ENCODE measurements around the gene ZNF648. TPM values are rescaled to one million over a fixed set of nuclear protein-coding genes. Genes with fewer than 3 reads are reported as not detected.
"Not testable (repeated sequence)": the region's sequence is repeated elsewhere in the genome, so short reads cannot be mapped to it uniquely, and the experiment has no call there.

ZNF648 gene, protein sequence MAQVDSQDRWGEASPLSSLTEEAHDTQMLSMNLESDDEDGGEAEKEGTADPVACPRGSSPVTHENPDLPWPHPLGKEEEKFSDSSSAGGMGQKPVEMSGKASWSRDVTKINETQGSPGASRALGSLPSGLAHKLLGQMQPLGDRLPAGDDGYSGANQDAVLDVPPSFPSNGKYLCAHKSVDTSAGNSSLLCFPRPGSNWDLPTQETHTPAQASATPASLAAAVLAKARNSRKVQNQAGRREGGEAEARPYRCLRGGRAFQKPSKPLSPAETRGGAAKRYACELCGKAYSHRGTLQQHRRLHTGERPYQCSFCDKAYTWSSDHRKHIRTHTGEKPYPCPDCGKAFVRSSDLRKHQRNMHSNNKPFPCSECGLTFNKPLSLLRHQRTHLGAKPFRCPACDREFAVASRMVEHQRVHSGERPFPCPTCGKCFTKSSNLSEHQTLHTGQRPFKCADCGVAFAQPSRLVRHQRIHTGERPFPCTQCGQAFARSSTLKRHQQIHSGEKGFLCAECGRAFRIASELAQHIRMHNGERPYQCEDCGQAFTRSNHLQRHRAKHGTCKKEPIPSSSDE
- polyA plus RNA-seq (ENCODE audit: insufficient read length in 4 of 4) = 1 to 10 TPM in 1 of 4 donors, under 1 TPM in 3; 0.32 to 1.9 (median 0.41) TPM

DNA sequence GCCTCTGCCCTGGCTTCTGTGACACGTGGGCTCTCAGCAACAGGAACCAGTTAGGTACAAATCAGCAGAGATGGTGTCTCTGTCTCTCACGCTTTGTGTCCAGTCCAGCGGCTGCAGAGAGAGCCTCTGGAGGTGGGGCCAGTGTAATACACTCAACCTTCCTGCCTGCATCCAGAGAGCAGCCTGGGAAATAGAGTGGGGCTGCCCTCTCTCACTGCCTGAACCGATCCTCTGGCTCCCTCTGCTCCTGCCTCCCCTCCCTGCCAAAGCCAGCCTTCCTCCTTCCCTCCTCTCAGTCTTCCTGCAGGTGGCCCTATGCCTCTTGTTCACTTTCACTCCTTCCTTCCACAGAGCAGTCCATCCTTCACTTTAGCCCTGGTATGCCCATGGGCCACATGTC, at the start of gene ZNF648:
TSS of gene ZNF648 (minus strand) at position 119 of the 400 bp plus-strand sequence. CDS start 3,702 bp downstream, outside the sequence.
- DNase-seq (ENCODE audit: low read depth in 4 of 4, low spot score in 3 of 4) = no peak

DNA sequence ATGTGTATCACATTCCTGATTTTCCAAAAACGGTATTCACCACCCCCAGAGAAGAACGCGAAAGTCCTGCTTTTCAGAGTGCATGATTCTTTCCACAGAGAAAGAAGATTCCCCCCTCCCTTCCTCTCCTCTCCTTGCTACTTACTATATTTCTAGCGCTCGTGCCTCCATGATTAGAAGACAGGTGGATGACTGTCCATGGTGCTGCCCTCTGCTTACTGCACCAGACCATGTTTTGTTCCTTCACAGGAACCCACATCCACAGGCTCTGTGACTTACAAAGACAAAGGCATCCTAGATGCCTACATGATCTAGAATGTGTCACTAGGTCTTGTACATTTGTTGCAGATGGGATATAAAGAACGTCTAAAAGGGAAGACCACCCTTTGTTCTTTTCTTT, 49.1 kb upstream of the ZNF648 start:
- DNase-seq (ENCODE audit: low read depth in 4 of 4, low spot score in 3 of 4) = no peak

DNA sequence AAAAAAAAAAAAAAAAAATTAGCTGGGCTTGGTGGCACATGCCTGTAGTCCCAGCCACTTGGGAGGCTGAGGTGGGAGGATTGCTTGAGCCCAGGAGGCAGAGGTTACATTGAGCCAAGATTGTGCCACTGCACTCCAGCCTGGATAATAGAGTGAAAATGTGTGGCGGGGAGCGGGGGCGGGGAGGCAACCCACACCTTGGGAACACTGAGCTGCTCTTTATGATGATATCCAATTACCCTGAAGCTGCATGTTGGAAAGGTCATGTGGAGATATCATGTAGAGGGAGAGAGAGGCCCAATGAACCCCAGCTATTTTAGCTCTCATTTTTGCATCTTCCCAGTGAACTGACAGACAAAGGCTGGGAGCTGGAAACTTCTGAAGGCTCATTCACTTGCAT, 48.3 kb upstream of the ZNF648 start:
- no peak for DNase-seq (ENCODE audit: low read depth in 4 of 4, low spot score in 3 of 4)

DNA sequence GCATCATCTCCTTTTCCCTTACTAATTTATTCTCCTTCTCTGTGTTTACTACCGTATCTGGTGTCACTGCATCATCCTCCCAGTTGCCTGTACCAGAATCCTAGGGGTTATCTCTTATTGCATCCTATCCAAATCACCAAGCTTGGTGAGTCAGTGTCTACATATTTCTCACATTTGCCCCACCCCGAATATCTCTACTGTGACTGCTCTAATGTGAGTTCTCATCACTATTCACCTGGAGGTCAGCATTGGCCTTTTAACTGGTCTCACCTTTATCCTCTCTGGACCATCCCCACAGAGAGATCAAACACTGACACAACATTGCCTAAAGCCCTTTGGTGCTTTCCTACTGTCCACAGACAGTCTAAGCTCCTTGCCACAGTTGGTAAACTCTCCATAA, 45.7 kb upstream of the ZNF648 start:
- DNase-seq (ENCODE audit: low read depth in 4 of 4, low spot score in 3 of 4) = no peak

DNA sequence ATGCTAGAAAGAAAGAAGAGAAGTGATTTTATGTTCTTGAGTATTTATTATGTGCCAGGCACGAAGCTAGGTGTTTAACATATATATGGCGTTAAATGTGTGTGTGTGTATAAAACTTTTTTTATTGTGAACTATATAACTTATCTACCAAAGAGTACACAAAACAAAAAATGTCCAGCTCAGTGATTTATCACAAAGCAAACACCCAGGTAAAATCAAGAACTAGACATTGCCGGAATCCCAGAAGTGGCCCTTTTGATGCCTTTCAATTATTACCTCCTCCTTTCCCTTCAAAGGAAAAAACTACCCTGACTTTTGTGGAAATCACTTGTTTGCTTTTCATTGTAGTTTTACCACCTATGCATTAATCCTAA, 40.5 kb upstream of the ZNF648 start:
- no peak for DNase-seq (ENCODE audit: low read depth in 4 of 4, low spot score in 3 of 4)

- no peak for DNase-seq (ENCODE audit: low read depth in 4 of 4, low spot score in 3 of 4)
Observed at GRCh38 chr1:182101415-182102042, 40.0 kb upstream of the ZNF648 start.

- no peak for DNase-seq (ENCODE audit: low read depth in 4 of 4, low spot score in 3 of 4)
Observed at GRCh38 chr1:182098301-182098700, 36.8 kb upstream of the ZNF648 start.

- no peak for DNase-seq (ENCODE audit: low read depth in 4 of 4, low spot score in 3 of 4)
Observed at GRCh38 chr1:182095946-182096345, 34.4 kb upstream of the ZNF648 start.

DNA sequence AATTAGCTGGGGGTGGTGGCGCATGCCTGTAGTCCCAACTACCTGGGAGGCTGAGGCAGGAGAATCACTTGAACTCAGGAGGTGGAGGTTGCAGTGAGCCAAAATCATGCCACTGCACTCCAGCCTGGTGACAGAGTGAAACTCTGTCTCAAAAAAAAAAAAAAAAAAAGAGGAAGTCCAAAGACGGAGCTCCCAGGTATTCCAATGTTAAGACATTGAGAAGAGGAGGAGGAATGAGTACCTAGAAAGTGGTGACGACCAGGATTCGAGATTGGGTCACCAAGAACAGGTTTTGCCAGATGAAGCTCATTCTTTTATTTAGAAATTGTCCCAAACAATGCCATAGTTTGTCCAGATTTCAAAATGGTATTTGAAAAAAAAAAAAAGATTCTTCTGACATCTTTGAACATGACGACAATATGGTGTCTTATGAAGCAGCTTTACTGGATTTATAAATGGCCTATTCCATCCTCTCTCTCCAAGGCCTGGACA, 33.0 kb upstream of the ZNF648 start:
- not testable (repeated sequence) for DNase-seq (ENCODE audit: low read depth in 4 of 4, low spot score in 3 of 4)

DNA sequence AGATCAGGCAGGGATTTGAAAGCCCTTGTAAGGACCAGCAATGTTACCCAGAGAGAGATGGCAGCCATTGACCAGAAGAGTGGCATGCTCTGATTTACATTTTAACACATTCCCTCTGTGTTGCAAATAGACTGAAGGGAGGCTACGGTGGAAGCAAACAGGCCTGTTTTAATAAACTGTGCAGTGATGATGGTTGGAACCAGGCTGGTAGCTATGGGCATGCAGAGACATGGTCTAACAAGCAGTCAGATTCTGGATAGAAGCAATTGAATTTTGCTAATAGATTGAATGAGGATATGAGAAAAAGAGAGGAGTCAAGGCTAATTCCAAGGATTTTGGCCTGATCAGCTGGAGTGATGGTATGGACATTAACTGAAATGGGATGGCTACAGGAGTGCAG, 32.3 kb upstream of the ZNF648 start:
- no peak for DNase-seq (ENCODE audit: low read depth in 4 of 4, low spot score in 3 of 4)

GRCh38 chr1:182092336-182092735, 30.8 kb upstream of the ZNF648 start:
- no peak for DNase-seq (ENCODE audit: low read depth in 4 of 4, low spot score in 3 of 4)

- DNase-seq (ENCODE audit: low read depth in 4 of 4, low spot score in 3 of 4) = no peak
Observed at GRCh38 chr1:182091083-182091482, 29.6 kb upstream of the ZNF648 start.

GRCh38 chr1:182087719-182088350, 26.3 kb upstream of the ZNF648 start:
- no peak for DNase-seq (ENCODE audit: low read depth in 4 of 4, low spot score in 3 of 4)

DNA sequence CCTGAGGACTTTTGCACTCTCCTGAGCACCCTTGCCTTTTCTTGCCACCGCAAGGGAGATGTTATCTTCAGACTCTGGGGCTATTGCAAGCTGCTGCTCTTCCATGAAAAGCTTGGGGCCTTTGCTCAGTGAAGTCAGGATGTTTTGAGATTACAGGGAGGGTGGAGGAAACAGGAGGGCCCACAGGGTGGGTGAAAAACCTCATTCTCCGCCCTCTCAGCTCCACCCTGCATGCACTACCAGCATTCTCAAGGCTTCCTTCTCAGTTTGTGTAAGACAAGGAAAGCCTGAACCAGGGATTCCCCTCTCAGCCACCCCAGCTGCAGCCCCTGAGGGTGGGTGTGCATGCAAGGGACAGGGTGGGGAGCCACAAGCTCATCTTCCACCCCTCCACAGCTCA, 25.8 kb upstream of the ZNF648 start:
- no peak for DNase-seq (ENCODE audit: low read depth in 4 of 4, low spot score in 3 of 4)

- DNase-seq (ENCODE audit: low read depth in 4 of 4, low spot score in 3 of 4) = no peak
Observed at GRCh38 chr1:182086620-182087019, 25.1 kb upstream of the ZNF648 start.

GRCh38 chr1:182086136-182086535, 24.6 kb upstream of the ZNF648 start:
- no peak for DNase-seq (ENCODE audit: low read depth in 4 of 4, low spot score in 3 of 4)

DNA sequence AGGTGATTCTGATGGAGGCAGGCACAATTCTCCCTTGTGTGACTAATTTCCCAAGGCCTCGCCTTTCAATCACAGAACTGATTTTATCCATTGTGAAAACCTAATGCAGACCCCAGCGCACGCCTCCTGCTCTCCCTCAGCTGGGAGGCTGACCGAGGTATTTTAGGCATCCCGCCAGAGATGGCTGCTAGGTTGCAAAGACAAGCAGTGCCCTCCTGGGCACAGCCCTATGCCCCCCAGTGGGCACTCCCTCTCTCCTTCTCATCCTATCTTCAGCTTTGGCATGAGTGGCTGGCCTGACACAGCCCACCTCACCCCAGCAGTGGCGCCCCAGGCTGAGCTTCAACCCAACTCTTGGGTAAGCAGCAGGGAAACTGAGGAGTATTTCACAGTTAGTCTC, 24.2 kb upstream of the ZNF648 start:
- no peak for DNase-seq (ENCODE audit: low read depth in 4 of 4, low spot score in 3 of 4)

- DNase-seq (ENCODE audit: low read depth in 4 of 4, low spot score in 3 of 4) = peak in 3 of 4 donors; percentile 61 to 67 (median 62)
Observed at GRCh38 chr1:182084487-182085316, 23.2 kb upstream of the ZNF648 start.

GRCh38 chr1:182083851-182084486, 22.5 kb upstream of the ZNF648 start:
- DNase-seq (ENCODE audit: low read depth in 4 of 4, low spot score in 3 of 4) = no peak

Measured in left renal pelvis (tissue), 4 donors.